Dendritic cell treated with granulocyte-macrophage colony-stimulating factor and Interleukin-4, amounts not matched to agents 40 ng/mL and 50 ng/mL, for 4 days (primary cell): ENCODE results near the gene FBXO47.

Experiments used
- H3K27ac Mint-ChIP-seq: one replicate; pipeline ENCODE4 v1.8.0; 2022; ENCODE audit warnings: mild to moderate bottlenecking, mixed read lengths
- H3K27me3 Mint-ChIP-seq: one replicate; pipeline ENCODE4 v1.8.0; 2022; ENCODE audit warnings: mild to moderate bottlenecking, mixed read lengths
- H3K36me3 Mint-ChIP-seq: one replicate; pipeline ENCODE4 v1.8.0; 2022; ENCODE audit warnings: low read depth, mixed read lengths
- H3K4me1 Mint-ChIP-seq: one replicate; pipeline ENCODE4 v1.8.0; 2022; ENCODE audit warnings: low read depth, mixed read lengths
- H3K4me3 Mint-ChIP-seq: one replicate; pipeline ENCODE4 v1.8.0; 2022; ENCODE audit warnings: mild to moderate bottlenecking, moderate library complexity, mixed read lengths
- H3K9me3 Mint-ChIP-seq: one replicate; pipeline ENCODE4 v1.8.0; 2022; ENCODE audit warnings: mixed read lengths
- intact Hi-C: fragments of 100-400 bp; cut with micrococcal nuclease; formaldehyde crosslinking; loops from one replicate; pipeline ENCODE4 v1.15.0; 2022

FBXO47 gene

DNA sequence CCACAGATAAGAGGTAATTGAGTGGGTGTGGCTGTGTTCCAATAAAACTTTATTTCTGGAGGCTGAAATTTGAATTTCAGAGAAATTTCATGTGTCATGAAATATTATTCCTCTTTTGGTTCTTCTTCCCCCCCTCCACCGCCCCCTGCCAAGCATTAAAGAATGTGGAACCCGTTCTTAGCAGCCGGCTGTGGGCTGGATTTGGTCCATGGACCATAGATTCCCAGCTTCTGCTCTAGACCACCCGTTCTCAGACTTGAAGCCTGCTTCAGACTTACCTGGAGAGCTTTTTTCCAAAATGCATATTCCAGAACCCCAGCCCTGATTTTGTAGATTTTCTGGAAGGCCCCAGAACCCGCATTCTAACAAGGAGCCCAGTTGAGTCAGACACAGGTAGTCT lies 56.9 kb downstream of the FBXO47 start:
- Mint-ChIP-seq H3K4me1 (peaks cover 65% of the 10 kb centered on the region), H3K9me3 (no peaks in the 10 kb centered on the region), H3K4me3 (no peak overlapping the region), H3K27me3 (no peaks in the 10 kb centered on the region), H3K36me3 (peaks cover 93% of the 10 kb centered on the region), H3K27ac (no peak overlapping the region)
- intact Hi-C loops = no loop called here

DNA sequence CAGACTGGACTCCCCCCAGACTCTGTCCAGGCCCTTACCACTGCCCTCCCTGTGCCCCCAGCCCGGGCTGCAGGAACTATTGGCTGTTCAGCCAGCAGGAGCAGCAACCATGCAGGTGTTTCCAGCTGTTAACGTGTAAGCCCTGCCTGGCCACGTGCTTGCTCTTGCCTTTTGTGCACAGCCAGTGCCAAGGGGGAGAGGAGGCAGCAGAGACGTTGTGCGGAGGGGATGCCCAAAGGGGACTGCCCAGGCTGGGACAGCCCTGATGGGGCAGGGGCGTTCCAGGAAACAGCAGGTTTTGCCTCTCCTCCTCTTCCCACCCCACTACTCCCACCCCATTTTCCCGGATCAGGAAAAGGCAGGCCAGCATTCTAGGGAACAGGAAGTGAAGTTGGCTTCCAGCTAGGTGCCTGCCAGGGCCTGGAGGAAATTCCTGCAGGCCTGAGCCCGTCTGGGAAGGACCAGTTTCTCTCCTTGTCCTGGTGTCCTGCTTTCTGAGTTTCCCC lies 58.5 kb downstream of the FBXO47 start:
- H3K27me3 Mint-ChIP-seq = no peaks in the 10 kb centered on the region
- peaks cover 71% of the 10 kb centered on the region for H3K4me1 Mint-ChIP-seq
- H3K27ac Mint-ChIP-seq = peak overlapping the region; percentile 33
- H3K4me3 Mint-ChIP-seq = no peak overlapping the region
- intact Hi-C loops = loop anchor here (10.0 kb wide), 1 partner anchor 84 kb away; the partner anchor contains the start of gene CWC25
- H3K9me3 Mint-ChIP-seq = no peaks in the 10 kb centered on the region
- H3K36me3 Mint-ChIP-seq = peaks cover 93% of the 10 kb centered on the region

DNA sequence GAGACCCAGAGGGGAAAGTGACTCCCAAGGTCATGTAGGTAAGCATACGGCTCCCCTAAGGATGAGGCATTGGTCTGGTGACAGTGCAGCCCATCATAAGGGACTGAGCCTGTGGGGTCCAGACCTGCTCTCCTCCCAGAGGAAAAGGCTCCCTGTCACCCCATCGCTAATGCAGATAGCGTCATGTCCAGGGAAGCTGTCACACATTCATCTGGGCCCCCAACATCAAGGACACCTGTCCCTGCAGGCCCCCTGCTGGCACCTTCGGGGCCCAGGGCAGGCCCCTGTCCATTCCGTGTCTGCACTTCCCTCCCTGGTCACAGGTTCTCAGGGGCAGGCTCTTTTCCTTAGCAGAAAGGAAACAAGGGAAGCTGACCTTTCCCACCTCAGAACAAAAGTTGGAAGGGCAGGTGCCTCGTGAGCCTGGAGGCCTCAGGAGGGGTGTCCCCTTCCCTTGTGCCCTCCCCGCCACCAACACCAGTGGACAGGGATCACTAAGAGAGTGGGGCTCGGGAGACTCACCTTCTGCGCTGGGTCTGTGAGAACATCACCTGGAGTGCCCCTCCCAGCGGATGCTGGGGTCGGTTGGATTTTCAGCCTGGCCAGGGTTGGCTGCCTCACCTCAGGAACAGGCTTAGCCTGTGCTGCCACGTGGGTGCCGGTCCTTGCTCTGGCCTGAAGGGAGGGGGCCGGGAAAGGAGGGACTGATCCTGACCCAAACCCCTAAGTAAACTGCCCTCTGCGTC lies 59.1 kb downstream of the FBXO47 start:
- Mint-ChIP-seq H3K27ac (peak overlapping the region; percentile 46), H3K36me3 (peaks cover 93% of the 10 kb centered on the region), H3K4me1 (peaks cover 71% of the 10 kb centered on the region), H3K4me3 (no peak overlapping the region), H3K27me3 (no peaks in the 10 kb centered on the region), H3K9me3 (no peaks in the 10 kb centered on the region)
- intact Hi-C loops = loop anchor here (10.0 kb wide), 1 partner anchor 83 kb away; the partner anchor contains the start of gene CWC25

DNA sequence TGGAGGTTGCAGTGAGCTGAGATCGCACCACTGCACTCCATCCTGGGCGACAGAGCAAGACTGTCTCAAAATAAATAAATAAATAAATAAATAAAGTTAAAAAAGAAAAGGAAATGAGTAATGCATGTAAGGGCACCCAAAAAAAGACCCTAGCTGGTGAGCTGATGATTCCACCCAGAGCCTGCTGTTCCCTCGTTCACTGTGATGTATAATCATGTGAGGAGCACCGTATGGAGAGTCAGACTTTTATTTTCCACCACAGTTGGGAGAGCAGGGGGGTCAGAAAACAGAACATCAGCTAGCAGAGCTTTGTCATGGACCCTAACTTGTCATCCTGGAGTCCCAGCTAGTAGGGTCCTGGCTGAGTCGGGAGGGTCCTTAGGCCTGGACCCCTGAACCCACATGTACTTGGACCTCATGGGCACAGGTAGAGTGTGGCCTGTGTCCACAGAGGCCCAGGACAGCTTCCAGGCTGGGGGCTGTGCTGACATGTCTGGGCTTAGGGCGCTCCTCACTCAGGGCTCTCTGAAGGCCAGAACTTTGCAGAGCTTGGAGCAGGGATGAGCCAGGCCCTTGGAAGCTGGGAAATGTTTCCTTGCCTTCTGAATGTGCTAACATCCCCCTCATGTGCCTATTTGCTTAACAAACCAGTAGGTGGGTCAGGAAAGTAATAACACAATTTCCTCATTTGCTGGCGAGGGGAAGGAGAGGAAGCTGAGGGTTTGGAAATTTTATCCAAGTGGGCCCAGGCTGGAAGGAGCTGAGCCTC lies 60.6 kb downstream of the FBXO47 start:
- no peak overlapping the region for H3K4me3 Mint-ChIP-seq
- peaks cover 89% of the 10 kb centered on the region for H3K36me3 Mint-ChIP-seq
- intact Hi-C loops = loop anchor here (10.0 kb wide), 1 partner anchor 82 kb away; the partner anchor contains the start of gene CWC25
- H3K27ac Mint-ChIP-seq = peak overlapping the region; percentile 56
- H3K9me3 Mint-ChIP-seq = no peaks in the 10 kb centered on the region
- H3K27me3 Mint-ChIP-seq = no peaks in the 10 kb centered on the region
- H3K4me1 Mint-ChIP-seq = peaks cover 67% of the 10 kb centered on the region

DNA sequence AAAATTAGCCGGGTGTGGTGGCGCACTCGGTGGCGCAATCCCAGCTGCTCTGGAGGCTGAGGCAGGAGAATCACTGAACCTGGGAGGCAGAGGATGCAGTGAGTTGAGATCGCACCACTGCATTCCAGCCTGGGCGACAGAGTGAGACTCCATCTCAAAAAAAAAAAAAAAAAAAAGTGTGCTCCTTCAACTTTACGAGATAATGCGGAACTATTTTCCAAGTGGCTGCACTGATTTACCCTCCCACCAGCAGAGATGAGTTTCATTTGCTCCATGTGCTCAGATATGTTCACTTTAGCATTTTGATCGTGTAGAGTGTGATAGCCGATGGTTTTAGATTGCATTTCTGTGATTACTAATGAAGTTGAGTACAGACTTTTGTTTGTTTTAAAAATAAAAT lies 61.8 kb downstream of the FBXO47 start:
- Mint-ChIP-seq H3K27me3 (no peaks in the 10 kb centered on the region), H3K4me3 (no peak overlapping the region), H3K4me1 (peaks cover 70% of the 10 kb centered on the region), H3K27ac (peak overlapping the region; percentile 56), H3K36me3 (peaks cover 77% of the 10 kb centered on the region), H3K9me3 (no peaks in the 10 kb centered on the region)
- intact Hi-C loops = loop anchor here (10.0 kb wide), 1 partner anchor 81 kb away; the partner anchor contains the start of gene CWC25

DNA sequence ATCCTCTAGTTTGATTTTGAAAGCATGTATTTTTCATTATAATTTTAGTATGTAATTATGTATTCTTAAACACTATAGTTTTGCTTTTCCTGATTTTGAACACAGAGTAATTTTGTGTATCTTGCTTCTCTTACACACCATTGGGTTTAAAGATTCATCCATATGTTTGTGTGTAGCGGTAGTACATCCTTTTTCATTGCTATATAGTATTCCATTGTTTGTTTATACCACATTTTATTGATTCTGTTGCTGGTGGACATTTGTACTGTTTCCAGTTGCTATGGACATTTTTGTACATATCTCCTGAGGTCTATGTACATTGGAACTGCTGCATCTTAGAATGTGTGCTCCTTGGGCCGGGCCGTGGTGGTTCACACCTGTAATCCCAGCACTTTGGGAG lies 62.3 kb downstream of the FBXO47 start:
- Mint-ChIP-seq H3K4me3 (no peak overlapping the region), H3K36me3 (peaks cover 72% of the 10 kb centered on the region), H3K27ac (peak overlapping the region; percentile 56), H3K4me1 (peaks cover 66% of the 10 kb centered on the region), H3K27me3 (no peaks in the 10 kb centered on the region), H3K9me3 (no peaks in the 10 kb centered on the region)
- intact Hi-C loops = loop anchor here (10.0 kb wide), 1 partner anchor 80 kb away; the partner anchor contains the start of gene CWC25

DNA sequence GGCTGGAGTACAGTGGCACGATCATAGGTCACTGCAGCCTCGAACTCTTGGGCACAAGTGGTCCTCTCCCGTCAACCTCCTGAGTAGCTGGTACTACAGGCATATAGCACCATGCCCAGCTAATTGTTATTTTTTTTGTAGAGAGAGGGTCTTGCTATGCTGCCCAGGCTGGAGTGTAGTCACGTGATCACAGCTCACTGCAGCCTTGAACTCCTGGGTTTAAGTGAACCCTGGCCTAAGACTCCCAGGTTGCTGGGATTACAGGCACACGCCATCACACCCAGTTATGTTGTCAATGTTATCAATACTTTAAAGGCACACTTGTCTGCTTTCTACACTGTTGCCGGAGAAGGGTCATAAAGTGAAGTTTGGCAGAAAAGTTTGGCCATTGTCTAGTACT lies 63.8 kb downstream of the FBXO47 start:
- H3K9me3 Mint-ChIP-seq = no peaks in the 10 kb centered on the region
- intact Hi-C loops = loop anchor here (10.0 kb wide), 1 partner anchor 79 kb away; the partner anchor contains the start of gene CWC25
- H3K27me3 Mint-ChIP-seq = no peaks in the 10 kb centered on the region
- H3K27ac Mint-ChIP-seq = no peak overlapping the region
- peaks cover 65% of the 10 kb centered on the region for H3K4me1 Mint-ChIP-seq
- H3K4me3 Mint-ChIP-seq = no peak overlapping the region
- peaks cover 72% of the 10 kb centered on the region for H3K36me3 Mint-ChIP-seq

DNA sequence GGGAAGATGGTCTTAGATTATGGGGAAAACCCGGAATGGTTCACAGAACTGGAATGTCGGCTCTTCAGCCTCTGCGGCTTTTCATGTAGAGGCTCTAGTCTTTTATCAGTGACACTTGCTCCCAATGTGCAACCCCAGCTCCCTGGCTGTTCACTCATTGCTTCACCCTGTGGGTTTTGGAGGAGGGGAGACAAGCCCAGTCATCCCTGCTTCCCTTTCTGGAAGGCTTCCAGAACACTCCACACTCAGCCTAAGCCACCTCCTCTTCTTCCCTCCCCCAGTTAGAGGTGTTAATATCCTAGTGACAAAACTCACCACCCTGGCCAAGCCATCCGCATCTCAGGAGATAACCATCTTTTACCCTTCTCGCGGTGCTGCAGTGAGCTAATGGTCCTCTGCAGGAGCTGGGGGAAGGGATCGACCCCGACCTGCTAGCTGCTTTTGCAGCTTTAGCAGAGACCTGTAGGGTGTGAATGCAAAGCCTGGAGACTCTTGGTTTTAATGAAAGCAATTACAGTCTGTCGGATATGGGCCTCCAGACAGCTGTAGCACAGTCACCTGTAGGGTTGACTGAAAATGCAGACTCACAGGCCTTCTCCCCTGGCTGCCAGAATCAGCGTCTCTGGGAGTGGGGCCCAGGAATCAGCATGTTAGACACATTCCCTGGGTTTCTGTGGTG lies 66.1 kb downstream of the FBXO47 start:
- peaks cover 65% of the 10 kb centered on the region for H3K4me1 Mint-ChIP-seq
- intact Hi-C loops = loop anchor here (10.0 kb wide), 1 partner anchor 76 kb away; the partner anchor contains the start of gene CWC25
- H3K9me3 Mint-ChIP-seq = no peaks in the 10 kb centered on the region
- no peaks in the 10 kb centered on the region for H3K27me3 Mint-ChIP-seq
- H3K4me3 Mint-ChIP-seq = peak overlapping the region; percentile 39
- peaks cover 79% of the 10 kb centered on the region for H3K36me3 Mint-ChIP-seq
- H3K27ac Mint-ChIP-seq = peak overlapping the region; percentile 82

DNA sequence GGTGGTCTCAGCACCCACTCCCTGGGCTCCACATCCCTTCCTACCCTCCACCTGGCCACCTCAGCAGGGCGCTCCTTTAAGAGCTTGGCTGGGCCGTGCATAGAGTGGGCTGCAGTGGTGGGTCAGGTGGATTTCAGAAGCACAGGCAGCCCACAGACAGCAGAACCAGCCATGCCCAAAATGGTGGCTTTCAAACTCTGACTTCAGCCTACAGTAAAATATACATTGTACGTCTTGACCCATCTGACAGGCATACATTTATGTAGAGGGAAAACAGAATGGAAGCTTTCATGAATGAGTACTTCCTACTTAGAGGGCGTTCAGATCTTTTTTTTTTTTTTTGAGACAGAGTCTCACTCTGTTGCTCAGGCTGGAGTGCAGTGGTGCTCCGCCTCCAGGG lies 67.8 kb downstream of the FBXO47 start:
- H3K4me3 Mint-ChIP-seq = no peak overlapping the region
- peaks cover 79% of the 10 kb centered on the region for H3K36me3 Mint-ChIP-seq
- peaks cover 62% of the 10 kb centered on the region for H3K4me1 Mint-ChIP-seq
- no peaks in the 10 kb centered on the region for H3K27me3 Mint-ChIP-seq
- H3K27ac Mint-ChIP-seq = peak overlapping the region; percentile 74
- no peaks in the 10 kb centered on the region for H3K9me3 Mint-ChIP-seq
- intact Hi-C loops = no loop called here

DNA sequence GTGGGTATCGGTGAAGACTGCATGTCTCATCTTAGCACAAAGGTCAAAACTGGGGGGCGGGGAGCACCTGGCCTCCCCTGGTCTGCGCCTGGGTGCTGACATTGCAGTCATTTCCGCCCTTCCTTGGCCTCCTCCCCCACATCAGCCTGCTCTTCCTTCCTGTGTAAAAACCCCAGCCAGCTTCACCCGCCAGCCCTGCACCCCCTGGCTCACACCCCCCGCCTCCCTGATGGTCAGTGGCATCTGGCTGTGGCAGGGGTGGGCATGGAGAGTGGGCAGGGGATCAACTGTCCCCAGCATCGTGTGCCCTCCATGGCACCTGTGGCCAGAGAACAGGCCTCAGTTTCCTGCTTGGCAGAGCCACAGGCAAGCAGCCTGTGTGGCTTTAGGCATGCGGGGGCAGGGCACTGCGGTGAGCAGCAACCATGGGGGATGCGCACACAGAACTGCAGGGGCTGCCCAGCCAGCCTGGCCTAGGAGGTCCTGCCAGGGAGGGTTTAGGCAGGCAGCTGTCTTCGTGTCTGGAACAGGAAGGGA lies 68.3 kb downstream of the FBXO47 start:
- no peaks in the 10 kb centered on the region for H3K9me3 Mint-ChIP-seq
- H3K36me3 Mint-ChIP-seq = peaks cover 79% of the 10 kb centered on the region
- H3K4me1 Mint-ChIP-seq = peaks cover 68% of the 10 kb centered on the region
- H3K27ac Mint-ChIP-seq = peak overlapping the region; percentile 74
- intact Hi-C loops = no loop called here
- peak overlapping the region; percentile 54 for H3K4me3 Mint-ChIP-seq
- no peaks in the 10 kb centered on the region for H3K27me3 Mint-ChIP-seq

DNA sequence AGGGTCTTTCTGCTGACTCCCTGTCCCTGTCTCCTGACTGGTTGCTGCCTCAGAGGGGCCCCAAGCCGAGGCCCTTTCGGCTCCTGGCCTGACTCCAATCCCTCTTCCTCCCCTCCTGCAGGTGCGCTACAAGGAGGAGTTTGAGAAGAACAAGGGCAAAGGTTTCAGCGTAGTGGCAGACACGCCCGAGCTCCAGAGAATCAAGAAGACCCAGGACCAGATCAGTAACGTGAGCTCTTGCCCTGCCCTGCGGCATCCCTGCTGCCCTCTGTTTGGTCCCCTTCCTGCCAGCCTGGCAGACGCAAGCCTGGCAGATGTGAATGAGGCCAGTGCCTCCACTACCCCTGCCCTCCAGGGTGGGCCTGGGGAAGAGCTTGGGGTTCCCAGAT lies 68.9 kb downstream of the FBXO47 start:
- Mint-ChIP-seq H3K9me3 (no peaks in the 10 kb centered on the region), H3K27ac (peak overlapping the region; percentile 74), H3K4me1 (peaks cover 74% of the 10 kb centered on the region), H3K27me3 (no peaks in the 10 kb centered on the region), H3K4me3 (peak overlapping the region; percentile 54), H3K36me3 (peaks cover 79% of the 10 kb centered on the region)
- intact Hi-C loops = no loop called here

DNA sequence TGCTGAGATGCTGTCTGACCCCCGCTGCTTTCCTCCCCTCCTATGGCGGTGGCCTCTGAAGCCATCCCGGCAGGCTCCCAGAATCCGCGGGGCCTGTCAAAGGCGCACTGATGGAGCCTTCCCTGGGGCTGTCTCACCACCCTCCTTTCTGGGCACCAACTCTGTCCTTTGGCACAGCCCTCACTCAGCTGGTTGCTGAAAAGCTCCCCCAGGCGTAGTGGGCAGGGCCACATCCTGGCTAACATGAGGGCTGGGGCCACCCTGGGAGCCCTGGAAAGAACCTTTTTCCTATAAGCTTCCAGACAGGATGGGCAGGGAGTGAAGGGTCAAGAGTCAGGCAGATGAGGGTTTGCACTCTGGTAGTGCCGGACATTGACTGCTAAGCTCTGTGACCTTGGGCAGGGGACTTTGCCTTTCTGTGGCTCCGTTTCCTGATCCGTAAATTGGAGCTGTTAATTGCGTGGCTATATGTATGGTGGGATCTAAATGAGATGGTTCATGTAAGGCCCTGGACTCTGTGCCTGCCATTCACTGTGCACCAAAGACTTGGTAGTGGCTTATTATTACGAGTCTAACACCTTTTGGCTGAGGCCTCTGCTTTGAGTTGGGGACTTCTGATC lies 69.4 kb downstream of the FBXO47 start:
- intact Hi-C loops = no loop called here
- H3K27ac Mint-ChIP-seq = peak overlapping the region; percentile 74
- H3K36me3 Mint-ChIP-seq = peaks cover 79% of the 10 kb centered on the region
- H3K27me3 Mint-ChIP-seq = no peaks in the 10 kb centered on the region
- H3K4me3 Mint-ChIP-seq = no peak overlapping the region
- no peaks in the 10 kb centered on the region for H3K9me3 Mint-ChIP-seq
- H3K4me1 Mint-ChIP-seq = peaks cover 79% of the 10 kb centered on the region

DNA sequence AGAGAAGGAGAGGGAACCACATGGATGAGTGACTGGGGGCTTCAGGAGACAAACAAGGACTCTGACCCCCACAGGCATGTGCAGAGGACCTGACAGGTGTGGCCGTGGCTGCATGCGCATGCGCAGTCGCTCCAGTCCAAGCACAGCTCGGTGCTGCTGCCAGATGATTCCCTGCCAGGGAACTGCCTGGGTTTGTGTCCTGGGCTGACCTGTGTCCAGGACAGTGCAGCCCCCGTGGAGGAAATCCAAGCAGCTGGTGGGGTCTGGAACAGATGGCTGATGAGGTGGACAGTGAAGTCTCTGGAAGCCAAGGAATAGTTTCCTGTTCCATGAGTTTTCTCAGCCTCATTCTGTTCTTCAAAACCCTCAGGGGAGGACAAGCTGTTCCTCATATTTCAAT lies 70.0 kb downstream of the FBXO47 start:
- no peak overlapping the region for H3K4me3 Mint-ChIP-seq
- no peaks in the 10 kb centered on the region for H3K9me3 Mint-ChIP-seq
- peak overlapping the region; percentile 11 for H3K27ac Mint-ChIP-seq
- H3K4me1 Mint-ChIP-seq = peaks cover 84% of the 10 kb centered on the region
- peaks cover 82% of the 10 kb centered on the region for H3K36me3 Mint-ChIP-seq
- intact Hi-C loops = no loop called here
- H3K27me3 Mint-ChIP-seq = no peaks in the 10 kb centered on the region
